ENCODE measurements around the gene RBMS3.
"Not testable (repeated sequence)": the region's sequence is repeated elsewhere in the genome, so short reads cannot be mapped to it uniquely, and the experiment has no call there.

The RBMS3 gene

DNA sequence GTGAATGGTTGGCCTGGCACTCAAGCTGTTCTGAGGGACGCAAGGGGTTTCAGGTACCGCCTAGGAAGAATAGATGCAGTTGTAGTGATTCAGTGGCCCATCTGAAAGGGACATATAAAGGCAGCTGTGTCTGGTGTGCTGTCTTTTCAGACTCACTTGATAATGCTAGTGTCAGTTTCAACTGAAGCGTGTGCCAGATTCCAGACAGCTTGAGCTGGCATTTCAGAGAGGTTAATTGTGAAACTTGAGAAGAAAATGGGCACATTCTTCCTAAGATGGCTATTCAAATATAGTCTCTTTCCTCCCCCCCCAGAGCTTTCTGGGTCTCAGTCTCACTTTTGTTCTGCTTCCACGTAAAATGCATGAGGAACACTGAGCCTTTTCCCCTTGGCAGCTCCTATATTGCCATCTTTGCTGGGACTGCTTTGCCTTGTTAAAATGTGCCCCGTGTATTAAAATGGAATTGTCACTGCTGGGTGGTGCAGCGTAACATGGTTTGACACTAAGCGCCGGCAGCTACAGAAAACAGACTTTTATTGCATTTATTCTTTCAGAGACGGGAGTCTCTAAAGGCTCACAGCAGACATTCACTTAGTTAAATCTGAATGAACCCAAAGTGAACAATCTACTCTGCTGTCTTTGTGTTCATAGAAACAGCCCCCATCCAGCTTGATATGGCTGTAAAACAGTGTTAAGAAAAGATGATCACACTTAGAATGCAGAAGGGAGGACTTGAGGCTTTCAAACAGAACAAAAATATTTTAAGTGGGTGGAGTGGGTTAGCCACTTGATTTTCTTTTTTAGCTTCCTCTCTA lies 478.7 kb downstream of the RBMS3 start:
- no peak for DNase-seq (ENCODE audit: extremely low read depth in 1 of 2, low read depth in 1 of 2)

DNA sequence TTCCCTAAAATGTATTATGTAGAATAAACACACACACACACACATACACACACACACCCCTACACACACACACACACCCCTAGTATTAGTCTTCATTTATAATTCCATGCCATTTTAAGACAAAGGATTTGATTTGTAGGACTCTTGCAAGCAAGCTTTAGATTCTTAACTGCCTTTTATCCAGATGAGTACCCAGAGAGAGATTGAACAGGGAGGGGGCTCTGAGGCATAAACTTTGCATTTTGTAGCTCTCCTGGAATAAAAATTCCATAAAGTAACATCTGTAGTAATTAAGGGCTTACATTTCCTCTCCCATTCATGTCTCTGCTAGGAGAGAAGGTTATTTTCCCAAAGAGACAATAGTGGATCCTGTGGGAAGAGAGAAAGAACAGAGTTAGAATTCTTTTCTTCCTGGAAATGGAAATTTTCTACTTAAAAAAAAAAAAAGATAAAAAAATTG lies 479.4 kb downstream of the RBMS3 start:
- no peak for DNase-seq (ENCODE audit: extremely low read depth in 1 of 2, low read depth in 1 of 2)

DNA sequence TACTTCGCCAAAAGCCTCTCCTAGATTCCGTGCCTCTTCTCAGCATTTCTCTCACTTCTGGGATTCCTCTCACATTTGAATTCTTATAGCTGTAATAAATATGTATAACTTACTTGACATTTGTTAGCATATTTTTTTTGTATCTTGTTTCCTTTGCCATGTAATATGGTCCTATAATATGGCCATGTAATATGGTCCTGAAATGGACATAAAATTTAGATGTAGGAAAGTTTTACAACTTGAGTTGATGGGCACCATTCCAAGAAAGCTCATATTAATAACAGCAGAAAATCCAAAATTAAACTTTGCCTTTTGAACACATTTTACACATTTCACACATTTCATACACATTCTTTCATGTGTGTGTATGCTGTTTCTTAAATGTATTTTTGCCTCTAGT lies 480.6 kb downstream of the RBMS3 start:
- no peak for DNase-seq (ENCODE audit: extremely low read depth in 1 of 2, low read depth in 1 of 2)

DNA sequence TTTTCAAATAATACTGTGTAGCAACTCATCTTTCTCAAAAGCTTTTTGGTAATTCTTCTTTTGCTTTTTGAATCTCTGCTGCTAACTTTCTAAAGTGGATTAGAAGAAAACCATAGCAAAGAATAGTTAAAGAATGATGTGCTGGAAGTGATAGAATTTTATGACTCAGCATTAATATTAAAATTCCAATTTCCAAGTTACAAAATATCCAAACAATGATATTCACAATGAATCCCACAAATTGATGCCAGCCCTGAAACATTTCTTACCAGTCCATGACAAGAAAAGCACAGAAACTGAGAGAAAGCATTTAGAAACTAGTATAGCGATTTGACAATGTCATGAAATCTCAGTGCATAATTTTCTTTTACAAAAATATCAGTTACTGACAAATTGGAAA lies 482.2 kb downstream of the RBMS3 start:
- no peak for DNase-seq (ENCODE audit: extremely low read depth in 1 of 2, low read depth in 1 of 2)

DNA sequence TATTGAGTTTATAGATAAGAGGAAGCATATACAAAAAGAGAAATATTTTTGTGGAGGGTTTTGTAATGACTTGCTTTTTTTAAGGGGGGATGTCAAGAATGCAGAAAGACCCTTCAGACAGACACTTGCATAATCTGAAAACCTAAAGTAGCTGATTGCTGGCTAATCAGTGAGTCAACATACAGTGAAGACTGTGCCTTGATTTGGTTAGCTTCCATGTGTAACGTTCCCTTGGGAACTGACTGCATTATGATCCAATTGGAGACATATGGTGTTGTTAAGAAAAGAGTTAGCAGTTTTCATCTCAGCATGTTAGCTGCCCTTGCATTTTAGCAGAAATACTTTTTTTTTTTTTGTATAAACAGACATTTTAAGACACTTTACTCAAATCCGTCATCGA lies 483.2 kb downstream of the RBMS3 start:
- DNase-seq (ENCODE audit: extremely low read depth in 1 of 2, low read depth in 1 of 2), result no peak

DNA sequence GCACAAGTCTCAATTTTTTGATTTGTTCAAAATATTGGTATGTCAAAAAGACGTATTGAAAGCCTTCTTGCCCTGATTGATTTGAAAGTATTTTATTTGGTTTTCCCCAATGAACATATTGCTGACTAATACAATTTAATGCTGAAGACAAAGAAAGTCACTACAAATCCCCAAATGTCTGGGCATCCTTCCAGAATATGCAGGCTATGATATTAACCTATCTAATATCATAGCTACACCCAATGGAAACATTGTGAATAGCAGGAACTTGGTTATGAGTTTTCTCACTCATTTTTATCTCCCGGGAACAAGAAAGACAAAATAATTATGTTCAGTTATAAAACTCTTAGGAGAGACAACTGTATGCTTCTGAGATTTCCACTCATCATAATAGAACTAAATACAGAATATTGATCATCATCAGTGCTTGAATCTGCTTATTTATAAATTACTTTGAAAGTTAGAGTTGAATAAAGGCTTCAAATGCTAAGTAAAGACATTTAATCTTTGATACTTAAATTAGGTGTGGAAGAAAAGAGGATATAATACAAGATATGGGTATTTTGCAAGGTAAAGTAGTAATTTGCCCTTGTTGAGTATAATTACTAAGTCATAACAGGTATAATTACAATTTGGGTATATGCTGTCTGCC lies 483.9 kb downstream of the RBMS3 start:
- DNase-seq (ENCODE audit: extremely low read depth in 1 of 2, low read depth in 1 of 2), result no peak

DNA sequence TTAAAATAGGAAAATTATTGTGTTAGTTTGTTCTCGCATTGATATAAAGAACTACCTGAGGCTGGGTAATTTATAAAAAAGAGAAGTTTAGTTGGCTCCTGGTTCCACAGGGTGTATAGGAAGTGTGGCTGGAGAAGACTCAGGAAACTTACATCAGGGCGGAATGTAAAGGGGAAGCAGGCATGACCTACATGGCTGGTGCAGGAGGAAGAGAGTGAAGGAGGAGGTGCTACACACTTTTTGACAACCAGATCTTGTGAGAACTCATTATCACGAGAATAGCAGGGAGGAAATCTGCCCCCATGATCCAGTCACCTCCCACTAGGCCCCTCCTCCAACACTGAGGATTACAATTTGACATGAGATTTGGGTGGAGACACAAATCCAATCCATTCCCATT lies 490.7 kb downstream of the RBMS3 start:
- no peak for DNase-seq (ENCODE audit: extremely low read depth in 1 of 2, low read depth in 1 of 2)

DNA sequence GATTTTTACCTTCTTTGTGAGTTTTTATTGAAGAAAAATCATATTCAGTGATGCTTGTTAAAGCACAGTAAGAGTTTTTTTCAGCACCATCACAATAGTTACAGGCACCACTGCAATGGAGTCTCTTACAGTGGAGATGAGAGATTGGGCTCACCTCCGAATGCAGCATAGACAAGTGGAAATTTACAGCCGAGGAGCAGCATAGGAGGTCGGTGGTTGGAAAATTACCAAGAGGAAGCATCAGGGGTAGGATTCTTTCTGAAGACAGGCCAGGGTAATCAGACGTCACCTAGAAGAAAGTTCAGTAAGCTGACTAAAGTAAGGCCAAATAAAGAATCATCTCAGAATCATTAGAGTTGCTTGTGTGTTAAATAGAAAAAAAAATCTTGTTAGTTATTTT lies 491.6 kb downstream of the RBMS3 start:
- DNase-seq (ENCODE audit: extremely low read depth in 1 of 2, low read depth in 1 of 2), result no peak

DNA sequence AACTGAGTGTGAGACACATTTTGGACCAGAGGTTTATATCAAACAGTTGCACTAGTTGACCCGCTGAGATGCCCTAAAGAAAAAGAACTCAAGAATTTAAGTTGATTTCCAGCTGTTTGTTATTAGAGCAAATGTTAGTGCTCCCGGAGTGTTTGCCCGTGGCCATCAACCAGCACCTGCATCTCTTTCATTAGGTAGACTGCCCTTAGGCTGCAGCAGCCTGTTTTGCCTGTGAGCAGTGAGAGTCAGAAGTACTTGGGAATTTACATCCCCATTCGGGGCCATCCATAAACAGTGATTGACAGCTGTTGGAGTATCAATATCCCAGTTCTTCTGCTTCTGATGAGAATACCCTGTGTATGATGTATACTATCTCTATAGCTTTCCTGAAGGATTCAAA lies 492.6 kb downstream of the RBMS3 start:
- DNase-seq (ENCODE audit: extremely low read depth in 1 of 2, low read depth in 1 of 2), result no peak

DNA sequence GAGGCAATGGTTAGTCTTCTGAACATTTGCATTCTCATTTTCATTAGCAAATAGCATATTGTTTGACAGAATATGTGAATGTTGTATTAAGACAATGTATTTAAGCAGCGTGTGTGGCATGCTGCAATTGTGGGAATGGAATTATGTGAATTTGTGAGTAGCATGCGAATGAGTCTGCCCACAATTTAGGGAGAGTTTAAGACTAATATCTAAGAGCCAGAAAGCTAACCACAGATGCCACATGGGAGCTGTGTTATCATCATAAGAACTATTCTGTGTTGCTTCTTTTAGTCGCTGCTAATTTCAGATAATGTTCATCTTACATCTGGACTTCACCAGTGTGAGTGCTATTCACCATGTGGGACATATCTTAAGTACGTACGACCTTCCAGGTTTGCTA lies 494.5 kb downstream of the RBMS3 start:
- no peak for DNase-seq (ENCODE audit: extremely low read depth in 1 of 2, low read depth in 1 of 2)

DNA sequence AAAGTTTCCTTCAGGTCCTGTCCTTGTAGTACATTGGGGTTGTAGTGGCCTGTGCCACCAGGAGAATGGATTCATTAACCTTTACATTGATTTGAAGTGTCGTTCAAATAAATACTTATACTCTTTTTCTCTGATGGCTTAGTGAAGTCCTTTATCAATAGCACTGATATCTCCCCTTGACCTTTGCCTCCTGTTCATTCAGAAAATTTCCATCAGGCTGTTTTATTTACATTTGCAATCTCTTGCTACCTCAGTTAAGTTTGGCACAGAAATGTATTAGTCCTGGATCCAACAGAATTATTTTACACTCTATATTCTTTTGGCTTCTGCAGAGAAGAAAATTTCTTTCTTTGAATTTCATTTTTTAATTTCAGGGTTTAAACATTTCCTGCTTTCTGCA lies 497.0 kb downstream of the RBMS3 start:
- DNase-seq (ENCODE audit: extremely low read depth in 1 of 2, low read depth in 1 of 2), result no peak

DNA sequence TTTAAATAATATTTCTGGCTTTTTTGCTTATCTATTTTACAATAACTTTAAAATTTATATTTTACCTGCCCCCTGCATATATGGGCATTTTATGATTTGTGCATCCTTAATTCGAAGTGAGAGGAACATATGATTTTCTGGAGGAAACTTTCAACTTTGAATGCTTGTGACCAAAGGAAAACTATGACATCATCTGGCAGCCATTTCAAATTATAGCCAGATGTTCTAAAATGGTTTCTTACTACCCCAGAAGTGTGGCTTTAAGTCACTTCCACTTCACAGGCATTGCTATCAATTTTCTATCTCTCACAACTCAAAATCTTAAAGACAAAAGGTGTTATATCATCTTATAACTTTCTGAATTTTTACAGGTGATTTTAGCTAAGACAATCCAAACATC lies 508.8 kb downstream of the RBMS3 start:
- no peak for DNase-seq (ENCODE audit: extremely low read depth in 1 of 2, low read depth in 1 of 2)

DNA sequence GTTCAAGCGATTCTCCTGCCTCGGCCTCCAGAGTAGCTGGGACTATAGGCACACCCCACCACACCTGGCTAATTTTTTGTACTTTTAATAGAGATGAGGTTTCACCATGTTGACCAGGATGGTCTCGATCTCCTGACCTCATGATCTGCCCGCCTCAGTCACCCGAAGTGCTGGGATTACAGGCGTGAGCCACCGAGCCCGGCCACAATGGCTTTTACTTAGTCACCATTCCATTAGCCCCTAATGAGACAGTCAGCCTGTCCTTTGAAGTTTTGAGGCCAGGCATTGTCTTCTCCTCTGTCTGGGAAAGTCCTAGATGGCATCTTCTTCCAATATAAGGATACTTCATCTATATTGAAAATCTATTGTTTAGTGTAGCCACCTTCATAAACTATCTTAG lies 515.9 kb downstream of the RBMS3 start:
- no peak for DNase-seq (ENCODE audit: extremely low read depth in 1 of 2, low read depth in 1 of 2)

DNA sequence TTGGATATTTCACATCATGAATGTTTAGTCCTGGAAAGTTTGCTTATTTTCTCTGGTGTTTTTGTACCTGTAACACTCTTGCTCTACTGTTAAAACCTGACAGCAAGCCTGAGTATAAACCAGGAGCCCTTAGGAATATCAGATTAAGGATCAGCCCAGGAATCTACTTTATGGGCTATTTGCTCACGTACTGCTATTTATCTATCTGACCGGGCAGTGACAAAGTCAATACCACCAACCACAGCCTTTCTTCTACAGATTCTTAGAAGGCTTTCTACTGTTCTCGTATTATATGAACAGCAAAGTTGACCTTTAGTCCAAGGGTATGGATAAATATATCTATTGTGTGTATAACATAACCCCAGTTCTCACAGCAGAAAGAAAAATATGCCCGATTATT lies 521.2 kb downstream of the RBMS3 start:
- no peak for DNase-seq (ENCODE audit: extremely low read depth in 1 of 2, low read depth in 1 of 2)

DNA sequence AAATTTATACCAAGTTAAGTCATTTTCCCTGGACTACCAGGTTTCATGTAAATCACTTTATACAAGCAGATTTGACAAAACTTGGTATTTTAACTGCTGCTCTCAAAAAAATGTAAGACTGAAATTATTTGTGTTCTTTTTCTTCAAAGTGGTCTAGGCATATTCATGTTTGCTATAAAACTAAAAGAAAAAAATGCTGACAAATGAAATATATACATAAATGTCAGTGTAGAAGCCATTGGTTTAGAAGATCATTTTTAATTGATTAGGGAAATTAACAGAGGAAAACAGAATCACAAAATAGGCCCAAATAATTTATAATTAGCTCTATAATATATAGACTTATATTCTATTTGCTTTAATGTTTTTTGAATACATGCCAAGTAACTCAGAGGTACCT lies 523.2 kb downstream of the RBMS3 start:
- no peak for DNase-seq (ENCODE audit: extremely low read depth in 1 of 2, low read depth in 1 of 2)

DNA sequence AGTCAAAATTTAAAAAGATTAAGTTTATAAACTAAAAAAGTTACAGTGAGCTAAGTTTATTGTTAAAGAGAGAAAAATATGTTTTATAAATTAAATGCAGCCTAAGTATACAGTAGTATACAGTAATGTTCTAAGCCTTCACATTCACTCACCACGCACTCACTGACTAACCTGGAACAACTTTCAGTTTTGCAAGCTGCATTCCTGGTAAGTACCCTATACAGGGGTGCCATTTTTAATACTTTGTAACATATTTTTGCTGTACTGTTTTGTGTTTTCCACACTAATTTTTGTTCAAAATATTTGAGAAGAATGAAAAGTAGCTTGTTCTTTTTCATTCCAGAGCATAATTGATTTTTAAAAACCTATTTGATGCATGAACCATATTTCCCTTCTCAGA lies 524.9 kb downstream of the RBMS3 start:
- DNase-seq (ENCODE audit: extremely low read depth in 1 of 2, low read depth in 1 of 2), result no peak

DNA sequence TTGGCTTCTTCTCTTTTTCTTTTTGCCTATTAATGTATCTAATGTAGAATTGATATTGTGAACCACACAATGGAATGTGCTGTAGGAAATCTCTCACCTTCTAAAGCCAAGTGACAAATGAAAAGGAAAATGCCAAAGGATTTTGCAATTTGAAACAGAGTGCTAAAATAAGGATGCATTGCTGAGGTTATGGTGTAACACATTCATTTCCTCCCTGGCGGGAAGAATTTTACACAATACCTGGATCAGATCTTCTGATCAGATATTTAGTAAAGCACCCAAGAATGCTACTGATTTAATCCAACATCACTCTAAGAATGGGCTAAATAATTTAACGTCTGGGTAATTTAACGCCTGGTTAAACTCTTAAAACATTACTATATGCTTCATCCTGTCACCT lies 527.5 kb downstream of the RBMS3 start:
- not testable (repeated sequence) for DNase-seq (ENCODE audit: extremely low read depth in 1 of 2, low read depth in 1 of 2)

DNA sequence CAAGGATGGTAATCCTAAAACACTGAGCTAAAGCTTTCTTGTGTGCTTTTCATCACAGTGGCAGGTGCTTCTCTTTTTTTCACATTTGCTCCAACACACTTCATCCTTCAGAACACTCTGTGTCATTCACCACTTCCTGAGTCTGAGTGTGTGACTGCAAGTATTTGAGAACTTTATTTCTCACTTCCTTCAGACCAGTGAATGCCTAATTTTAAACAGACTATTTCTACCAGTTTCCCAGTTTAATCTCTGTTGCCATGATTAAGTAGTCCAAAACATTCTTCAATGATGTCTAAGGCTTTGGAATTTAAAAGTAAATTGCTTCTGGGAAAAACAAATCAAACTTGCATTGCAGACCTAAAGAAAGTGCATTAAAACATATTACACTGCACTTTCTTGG lies 541.2 kb downstream of the RBMS3 start:
- no peak for DNase-seq (ENCODE audit: extremely low read depth in 1 of 2, low read depth in 1 of 2)

DNA sequence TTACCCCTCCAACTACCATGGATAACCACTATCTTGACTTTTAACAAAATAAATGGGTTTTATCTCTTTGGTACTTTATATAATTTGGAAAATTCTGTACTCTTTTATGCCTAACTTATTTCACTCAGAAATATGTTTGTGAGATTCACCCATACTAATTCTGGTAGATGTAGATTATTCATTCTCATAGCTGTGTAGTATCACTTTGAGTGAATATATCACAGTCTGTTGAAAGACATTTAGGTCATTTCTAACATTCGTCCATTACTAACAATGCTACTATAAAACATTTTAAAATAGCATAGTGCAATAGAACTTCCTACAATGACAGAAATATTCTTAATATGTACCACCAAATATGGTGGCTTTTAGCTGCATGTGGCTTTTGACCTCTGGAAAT lies 542.4 kb downstream of the RBMS3 start:
- DNase-seq (ENCODE audit: extremely low read depth in 1 of 2, low read depth in 1 of 2), result no peak

DNA sequence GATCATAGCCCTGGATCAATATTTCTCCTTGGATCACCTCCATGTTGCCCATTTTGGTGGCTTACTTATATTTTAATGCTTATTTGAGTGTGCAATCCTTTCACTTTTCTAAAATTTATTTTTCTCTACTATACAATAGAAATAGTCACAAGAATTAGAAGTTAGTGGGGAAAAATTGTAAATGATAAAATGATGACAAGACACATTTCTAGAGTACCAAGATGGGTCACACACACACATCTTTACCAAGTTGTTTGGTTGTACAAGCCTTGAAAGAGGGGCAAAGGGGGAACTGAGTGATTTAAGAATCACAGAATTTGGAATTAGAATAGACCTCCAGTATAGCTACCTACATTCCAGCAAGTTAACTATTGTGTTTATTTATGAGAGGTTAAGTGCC lies 545.8 kb downstream of the RBMS3 start:
- no peak for DNase-seq (ENCODE audit: extremely low read depth in 1 of 2, low read depth in 1 of 2)

DNA sequence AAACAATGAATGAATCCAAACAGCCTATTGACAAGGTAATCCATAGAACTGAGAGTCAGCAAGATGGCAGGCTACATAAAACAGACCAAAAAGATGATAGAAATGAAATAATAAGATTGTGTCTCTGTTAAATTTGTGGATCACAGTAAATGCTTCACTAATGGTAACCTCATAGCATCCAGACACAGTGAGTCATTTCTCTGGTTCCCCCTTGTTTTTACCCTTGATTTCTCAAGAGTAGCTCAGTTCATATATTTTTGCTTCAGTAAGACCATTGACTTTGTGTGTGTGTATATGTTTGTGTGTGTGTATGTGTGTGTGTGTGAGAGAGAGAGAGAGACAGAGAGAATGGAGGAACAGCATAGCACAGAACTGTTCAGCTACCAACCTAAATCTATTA lies 546.9 kb downstream of the RBMS3 start:
- no peak for DNase-seq (ENCODE audit: extremely low read depth in 1 of 2, low read depth in 1 of 2)

DNA sequence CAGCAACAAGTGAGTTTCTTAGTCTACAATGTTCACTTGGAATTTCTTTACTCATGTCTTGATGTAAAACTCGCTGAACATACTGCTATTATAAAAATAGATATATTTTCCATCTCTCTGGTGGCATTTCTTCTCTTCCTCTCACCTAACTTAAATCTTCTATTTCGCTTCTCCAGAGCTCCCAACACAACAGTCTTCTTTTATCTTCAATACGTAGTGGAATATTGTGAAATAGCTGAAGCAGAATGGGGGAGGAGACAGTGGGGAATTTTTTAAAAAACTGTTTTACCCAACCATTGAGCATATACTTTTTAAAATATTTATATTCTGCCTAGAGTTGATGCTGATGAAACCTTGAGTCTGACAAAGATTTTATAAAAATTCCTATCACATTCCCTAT lies 548.5 kb downstream of the RBMS3 start:
- no peak for DNase-seq (ENCODE audit: extremely low read depth in 1 of 2, low read depth in 1 of 2)

DNA sequence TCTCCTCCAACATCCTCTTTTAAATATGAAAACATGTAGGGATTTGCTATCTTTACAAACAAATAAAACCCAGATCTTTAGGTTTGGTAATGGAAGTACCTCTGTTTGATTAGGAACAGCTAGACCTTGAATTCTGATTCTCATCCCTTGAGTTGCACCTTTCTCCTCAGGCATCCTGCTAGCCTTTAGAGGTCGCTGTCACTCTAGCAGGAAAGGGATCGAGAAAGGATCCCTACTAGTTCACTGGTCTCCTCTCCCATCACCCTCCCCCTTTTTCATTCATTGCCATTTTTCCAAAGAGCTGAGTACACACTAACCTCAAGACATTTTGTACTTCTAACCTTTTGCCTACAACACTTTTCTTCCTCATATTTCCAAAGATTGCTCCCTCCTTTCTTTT lies 569.8 kb downstream of the RBMS3 start:
- no peak for DNase-seq (ENCODE audit: extremely low read depth in 1 of 2, low read depth in 1 of 2)

Measured in activated CD8-positive, alpha-beta memory T cell treated with anti-CD3 and anti-CD28 coated beads for 1 hour (primary cell).